WTC11 (cell line): ENCODE data around the gene CPNE5. TPM values are rescaled to one million over a fixed set of nuclear protein-coding genes. Genes with fewer than 3 reads are reported as not detected.
A peak's percentile ranks its signal among the peaks of the same experiment; 100 is the strongest.

Experiments
- ATAC-seq: fragments of 200-7000 bp; cut with Tn5 transposase; 2 replicates; pipeline ENCODE4 v1.10.0; 2021; ENCODE audit warnings: mild to moderate bottlenecking, moderate library complexity
- CTCF ChIA-PET: fragments of 300-600 bp; sonication (Branson Sonifier 250); formaldehyde crosslinking; loops from one replicate; lab custom pipeline; 2021; ENCODE audit warnings: antibody characterized with exemption; lab: Charles Lee
- POLR2A ChIA-PET: fragments of 350-600 bp; sonication (Branson Sonifier 250); formaldehyde crosslinking; loops from one replicate; lab custom pipeline; 2021; ENCODE audit warnings: antibody characterized with exemption; lab: Charles Lee
- DNase-seq: peaks from one replicate; pipeline ENCODE4 v3.0.0; 2021; ENCODE audit warnings: low spot score
- H3K27ac Mint-ChIP-seq: 2 replicates; pipeline ENCODE4 v1.8.0; 2021; ENCODE audit warnings: mixed read lengths
- H3K27me3 Mint-ChIP-seq: 2 replicates; pipeline ENCODE4 v1.8.0; 2021; ENCODE audit warnings: low read depth, mild to moderate bottlenecking, moderate library complexity, mixed read lengths
- H3K36me3 Mint-ChIP-seq: 2 replicates; pipeline ENCODE4 v1.8.0; 2021; ENCODE audit warnings: mixed read lengths
- H3K4me1 Mint-ChIP-seq: 2 replicates; pipeline ENCODE4 v1.8.0; 2022; ENCODE audit warnings: mixed read lengths
- H3K4me3 Mint-ChIP-seq: 2 replicates; pipeline ENCODE4 v1.8.0; 2021; ENCODE audit warnings: mild to moderate bottlenecking, moderate library complexity, mixed read lengths
- H3K9me3 Mint-ChIP-seq: 2 replicates; pipeline ENCODE4 v1.8.0; 2021; ENCODE audit warnings: mixed read lengths
- CREM ChIP-seq: sonication (generic); formaldehyde crosslinking; IDR thresholded peaks from 2 replicates; pipeline ENCODE4 v1.8.1; 2022; ENCODE audit warnings: mild to moderate bottlenecking, missing genetic modification reagents, moderate library complexity
- EMX1 ChIP-seq: fragments of 250-450 bp; sonication (Bioruptor Pico); IDR thresholded peaks from 2 replicates; pipeline ENCODE4 v1.8.0; 2021; ENCODE audit warnings: mild to moderate bottlenecking
- ETV6 ChIP-seq: sonication (generic); formaldehyde crosslinking; IDR thresholded peaks from 2 replicates; pipeline ENCODE4 v1.8.1; 2022; ENCODE audit warnings: mild to moderate bottlenecking, missing genetic modification reagents
- GABPB1 ChIP-seq: sonication (generic); formaldehyde crosslinking; IDR thresholded peaks from 2 replicates; pipeline ENCODE4 v1.8.1; 2023; ENCODE audit warnings: mild to moderate bottlenecking, missing genetic modification reagents
- GTF2I ChIP-seq: fragments of 250-450 bp; sonication (Bioruptor Pico); conservative IDR thresholded peaks from 2 replicates; pipeline ENCODE4 v1.4.0; 2021; ENCODE audit warnings: mild to moderate bottlenecking
- IRF2 ChIP-seq: sonication (generic); formaldehyde crosslinking; IDR thresholded peaks from 2 replicates; pipeline ENCODE4 v1.8.0; 2022; ENCODE audit warnings: low read depth, missing genetic modification reagents, borderline replicate concordance
- JAZF1 ChIP-seq: fragments of 250-450 bp; sonication (Bioruptor Pico); IDR thresholded peaks from 2 replicates; pipeline ENCODE4 v1.9.0; 2021; ENCODE audit warnings: moderate library complexity, mild to moderate bottlenecking, inconsistent platforms
- MXD4 ChIP-seq: fragments of 250-450 bp; sonication (Bioruptor Pico); IDR thresholded peaks from 2 replicates; pipeline ENCODE4 v1.8.0; 2021; ENCODE audit warnings: mild to moderate bottlenecking, moderate library complexity, borderline replicate concordance
- PRRX2 ChIP-seq: fragments of 250-450 bp; sonication (Bioruptor Pico); IDR thresholded peaks from 2 replicates; pipeline ENCODE4 v1.8.0; 2021; ENCODE audit warnings: mild to moderate bottlenecking
- SMAD4 ChIP-seq: sonication (generic); formaldehyde crosslinking; IDR thresholded peaks from 2 replicates; pipeline ENCODE4 v1.8.0; 2022; ENCODE audit warnings: mild to moderate bottlenecking, missing genetic modification reagents
- STAT6 ChIP-seq: sonication (generic); formaldehyde crosslinking; conservative IDR thresholded peaks from 2 replicates; pipeline ENCODE4 v1.8.1; 2023; ENCODE audit warnings: mild to moderate bottlenecking, low read depth, missing genetic modification reagents, moderate library complexity
- TEAD4 ChIP-seq: sonication (generic); formaldehyde crosslinking; IDR thresholded peaks from 2 replicates; pipeline ENCODE4 v1.8.0; 2022; ENCODE audit warnings: mild to moderate bottlenecking, missing genetic modification reagents
- ZBTB21 ChIP-seq: sonication (generic); formaldehyde crosslinking; IDR thresholded peaks from 2 replicates; pipeline ENCODE4 v1.8.1; 2023; ENCODE audit warnings: mild to moderate bottlenecking, missing genetic modification reagents, borderline replicate concordance
- ZBTB43 ChIP-seq: sonication (generic); formaldehyde crosslinking; IDR thresholded peaks from 2 replicates; pipeline ENCODE4 v1.8.1; 2023; ENCODE audit warnings: mild to moderate bottlenecking, missing genetic modification reagents
- ZNF121 ChIP-seq: sonication (generic); formaldehyde crosslinking; IDR thresholded peaks from 2 replicates; pipeline ENCODE4 v1.8.0; 2023; ENCODE audit warnings: missing genetic modification reagents
- ZNF232 ChIP-seq: sonication (generic); formaldehyde crosslinking; IDR thresholded peaks from 2 replicates; pipeline ENCODE4 v1.8.0; 2022; ENCODE audit warnings: mild to moderate bottlenecking, missing genetic modification reagents
- ZNF263 ChIP-seq: sonication (generic); formaldehyde crosslinking; IDR thresholded peaks from 2 replicates; pipeline ENCODE4 v1.8.1; 2022; ENCODE audit warnings: low read depth, mild to moderate bottlenecking, moderate library complexity, missing genetic modification reagents
- total RNA-seq: library from RNA; stranded (reverse); gene quantifications from 3 replicates; pipeline ENCODE4 v1.2.3, GENCODE V29; 2021
- TF ChIP-seq, protein P1 (sequence below): fragments of 200-600 bp; IDR thresholded peaks from 2 replicates; pipeline ENCODE4 v1.8.0; 2022; ENCODE audit warnings: antibody characterized with exemption
- TF ChIP-seq, protein P2 (sequence below): sonication (generic); formaldehyde crosslinking; IDR thresholded peaks from 2 replicates; pipeline ENCODE4 v1.8.1; 2022; ENCODE audit warnings: mild to moderate bottlenecking, moderate library complexity, missing genetic modification reagents

Gene CPNE5
- total RNA-seq, 1 experiment from 2014 or later, result 0.44 TPM

GRCh38 chr6:36765594-36766398 lies 73.4 kb downstream of the CPNE5 start:
- ChIA-PET CTCF (interaction anchor here (0.6 to 19.6 kb wide), 57 partner anchors 10 to 447 kb away, joined by 3 to 454 read pairs (median 5); partner anchors contain the start of genes C6orf89, CDKN1A, MTCH1 and PPIL1), POLR2A (interaction anchor here (1.0 to 1.5 kb wide), 2 partner anchors 17 to 87 kb away, joined by 4 to 7 read pairs; no protein-coding TSS in a partner anchor)
- Mint-ChIP-seq H3K27me3 (no peaks in the 10 kb centered on the region), H3K27ac (no peak overlapping the region), H3K36me3 (no peaks in the 10 kb centered on the region), H3K9me3 (no peaks in the 10 kb centered on the region), H3K4me1 (peaks cover 17% of the 10 kb centered on the region), H3K4me3 (no peak overlapping the region)
- DNase-seq (peak; percentile 91), ATAC-seq (peak; percentile 93)
- TF ChIP-seq ZNF263 (CRISPR knock-in tag) (0 out of 2 replicates have a peak, but pooled peaks have one; percentile 26), ETV6 (CRISPR knock-in tag) (0 out of 2 replicates have a peak, but pooled peaks have one; percentile 34), ZBTB21 (CRISPR knock-in tag) (no peak)
- TF ChIP-seq, protein P1, sequence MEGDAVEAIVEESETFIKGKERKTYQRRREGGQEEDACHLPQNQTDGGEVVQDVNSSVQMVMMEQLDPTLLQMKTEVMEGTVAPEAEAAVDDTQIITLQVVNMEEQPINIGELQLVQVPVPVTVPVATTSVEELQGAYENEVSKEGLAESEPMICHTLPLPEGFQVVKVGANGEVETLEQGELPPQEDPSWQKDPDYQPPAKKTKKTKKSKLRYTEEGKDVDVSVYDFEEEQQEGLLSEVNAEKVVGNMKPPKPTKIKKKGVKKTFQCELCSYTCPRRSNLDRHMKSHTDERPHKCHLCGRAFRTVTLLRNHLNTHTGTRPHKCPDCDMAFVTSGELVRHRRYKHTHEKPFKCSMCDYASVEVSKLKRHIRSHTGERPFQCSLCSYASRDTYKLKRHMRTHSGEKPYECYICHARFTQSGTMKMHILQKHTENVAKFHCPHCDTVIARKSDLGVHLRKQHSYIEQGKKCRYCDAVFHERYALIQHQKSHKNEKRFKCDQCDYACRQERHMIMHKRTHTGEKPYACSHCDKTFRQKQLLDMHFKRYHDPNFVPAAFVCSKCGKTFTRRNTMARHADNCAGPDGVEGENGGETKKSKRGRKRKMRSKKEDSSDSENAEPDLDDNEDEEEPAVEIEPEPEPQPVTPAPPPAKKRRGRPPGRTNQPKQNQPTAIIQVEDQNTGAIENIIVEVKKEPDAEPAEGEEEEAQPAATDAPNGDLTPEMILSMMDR, result peak; percentile 91

DNA sequence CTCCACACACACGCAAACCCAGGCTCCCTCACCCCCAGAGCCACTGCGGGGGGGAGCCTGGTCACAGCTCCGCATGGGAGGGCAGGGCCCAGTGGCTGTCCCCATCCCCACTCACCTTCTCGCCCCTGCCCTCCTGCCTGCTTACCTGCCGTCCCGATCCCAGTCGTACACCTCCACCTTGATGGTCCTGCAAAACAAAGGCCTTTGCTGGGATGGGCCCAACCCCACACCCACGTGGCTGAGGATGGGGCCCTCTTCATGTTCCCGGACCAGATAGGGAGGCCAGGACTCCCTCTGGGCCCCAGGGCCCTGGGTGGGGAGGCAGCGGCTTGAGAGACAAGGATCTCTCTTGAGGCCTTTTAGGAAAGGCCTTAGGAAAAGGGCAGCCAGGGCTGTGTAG lies 74.1 kb downstream of the CPNE5 start:
- DNase-seq, result no peak
- Mint-ChIP-seq H3K9me3 (no peaks in the 10 kb centered on the region), H3K4me3 (no peak overlapping the region), H3K36me3 (no peaks in the 10 kb centered on the region), H3K27ac (no peak overlapping the region), H3K27me3 (no peaks in the 10 kb centered on the region), H3K4me1 (peaks cover 17% of the 10 kb centered on the region)
- no peak for ATAC-seq
- TF ChIP-seq STAT6 (CRISPR knock-in tag), result no peak
- TF ChIP-seq CREM, result no peak
- TF ChIP-seq EMX1, result no peak
- no peak for TF ChIP-seq ZNF232 (CRISPR knock-in tag)
- no peak for TF ChIP-seq ETV6 (CRISPR knock-in tag)
- TF ChIP-seq SMAD4, result no peak
- no peak for TF ChIP-seq ZNF121 (CRISPR knock-in tag)
- no peak for TF ChIP-seq GTF2I (CRISPR knock-in tag)
- no peak for TF ChIP-seq JAZF1 (CRISPR knock-in tag)
- no peak for TF ChIP-seq ZNF263 (CRISPR knock-in tag)
- TF ChIP-seq MXD4 (CRISPR knock-in tag), result no peak
- TF ChIP-seq, protein P2, sequence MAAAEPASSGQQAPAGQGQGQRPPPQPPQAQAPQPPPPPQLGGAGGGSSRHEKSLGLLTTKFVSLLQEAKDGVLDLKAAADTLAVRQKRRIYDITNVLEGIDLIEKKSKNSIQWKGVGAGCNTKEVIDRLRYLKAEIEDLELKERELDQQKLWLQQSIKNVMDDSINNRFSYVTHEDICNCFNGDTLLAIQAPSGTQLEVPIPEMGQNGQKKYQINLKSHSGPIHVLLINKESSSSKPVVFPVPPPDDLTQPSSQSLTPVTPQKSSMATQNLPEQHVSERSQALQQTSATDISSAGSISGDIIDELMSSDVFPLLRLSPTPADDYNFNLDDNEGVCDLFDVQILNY (CRISPR knock-in tag), result no peak
- no peak for TF ChIP-seq TEAD4
- TF ChIP-seq GABPB1 (CRISPR knock-in tag), result no peak
- TF ChIP-seq ZBTB43, result no peak
- TF ChIP-seq IRF2 (CRISPR knock-in tag), result no peak
- TF ChIP-seq PRRX2 (CRISPR knock-in tag), result no peak
- POLR2A ChIA-PET, result interaction anchor here (1.0 to 1.5 kb wide), 2 partner anchors 18 to 87 kb away, joined by 4 to 7 read pairs; no protein-coding TSS in a partner anchor
- CTCF ChIA-PET, result interaction anchor here (0.8 to 19.6 kb wide), 30 partner anchors 10 to 448 kb away, joined by 3 to 454 read pairs (median 8); partner anchors contain the start of genes C6orf89, MTCH1 and PPIL1
